Gastroesophageal sphincter (tissue), 4 donors: Measurements from ENCODE around the gene ZBTB40. TPM values are rescaled to one million over a fixed set of nuclear protein-coding genes. Genes with fewer than 3 reads are reported as not detected.

ENCODE experiments used
- ATAC-seq: fragments of 150-250 bp; one replicate; pipeline ENCODE4 v1.9.1; 2016; ENCODE audit warnings: mild to moderate bottlenecking, moderate library complexity
- H3K27ac ChIP-seq, 4 donors: fragments of 200-600 bp; sonication (generic) in 3 of 4; 1 replicate in 3 of 4; 2 replicates in 1 of 4; pipeline ENCODE4 v1.5.1; 2016 to 2019
- H3K27me3 ChIP-seq: fragments of 200-600 bp; sonication (generic); one replicate; pipeline ENCODE4 v1.5.1; 2019
- H3K36me3 ChIP-seq, 2 donors: fragments of 200-600 bp; sonication (generic); one replicate each; pipeline ENCODE4 v1.5.1; 2019; ENCODE audit warnings: control low read depth in 1 of 2
- H3K4me1 ChIP-seq, 3 donors: fragments of 200-600 bp; sonication (generic); 1 replicate in 2 of 3; 2 replicates in 1 of 3; pipeline ENCODE4 v1.5.1; 2016 to 2019; ENCODE audit warnings: control low read depth in 2 of 3
- H3K4me3 ChIP-seq, 2 donors: fragments of 200-600 bp; sonication (generic); one replicate each; pipeline ENCODE4 v1.5.1; 2019; ENCODE audit warnings: mild to moderate bottlenecking in 1 of 2, moderate library complexity in 1 of 2
- H3K9me3 ChIP-seq, 3 donors: fragments of 200-600 bp; sonication (generic); one replicate each; pipeline ENCODE4 v1.5.1; 2017 to 2019; ENCODE audit warnings: control low read depth in 2 of 3
- CTCF ChIP-seq, 4 experiments: fragments of 200-600 bp in 2 of 4; fragments of 450-650 bp in 2 of 4; sonication (generic) in 1 of 4; IDR thresholded peaks; one replicate each; pipeline ENCODE4 v1.5.1; 2017 to 2019; ENCODE audit warnings: antibody characterized with exemption in 4 of 4, mild to moderate bottlenecking in 2 of 4, moderate library complexity in 2 of 4
- EP300 ChIP-seq: sonication (generic); formaldehyde crosslinking; IDR thresholded peaks from one replicate; pipeline ENCODE4 v1.6.1; 2017; ENCODE audit warnings: antibody characterized with exemption, mild to moderate bottlenecking
- POLR2A ChIP-seq, 2 donors: fragments of 450-650 bp; IDR thresholded peaks; one replicate each; pipeline ENCODE4 v1.6.1; 2017; ENCODE audit warnings: antibody characterized with exemption in 2 of 2, mild to moderate bottlenecking in 2 of 2, moderate library complexity in 1 of 2
- POLR2AphosphoS5 ChIP-seq: sonication (generic); formaldehyde crosslinking; IDR thresholded peaks from one replicate; pipeline ENCODE4 v1.6.1; 2017; ENCODE audit warnings: antibody characterized with exemption
- WGBS, 2 donors: methylation state at CpG; one replicate each; pipeline ENCODE4 v1.1.5; 2018; ENCODE audit warnings: low coverage in 1 of 2; 5-methylcytosine and 5-hydroxymethylcytosine counted together
- total RNA-seq, 4 donors: library from RNA; depleted of rRNA; stranded (reverse); fragments of >200 nt; gene quantifications; one replicate each; pipeline ENCODE4 v1.1.0, GENCODE V29; 2016

ZBTB40 gene
- total RNA-seq, 4 donors from 2014 or later, result 13.8 to 28.2 (median 18.4) TPM

- 50 to 60% methylated on average over 1 to 3 of the region's 5 CpGs for WGBS, 2 donors
- TF ChIP-seq CTCF (IDR thresholded peaks at IDR 0.05), result no peak
- no peak for TF ChIP-seq POLR2AphosphoS5
- no peak for TF ChIP-seq EP300
- no peak for TF ChIP-seq POLR2A (IDR thresholded peaks at IDR 0.05)
- peaks cover 97% of the 10 kb centered on the region for H3K27me3 ChIP-seq
These were observed 100.4 kb downstream of the ZBTB40 start for GRCh38 chr1:22552021-22552420.

GRCh38 chr1:22553104-22553880, 101.6 kb downstream of the ZBTB40 start:
- no peak overlapping the region for H3K27ac ChIP-seq
- H3K4me3 ChIP-seq, result no peak overlapping the region
- TF ChIP-seq EP300, result no peak
- no peaks in the 10 kb centered on the region for H3K36me3 ChIP-seq
- ATAC-seq, result no peak
- no peaks in the 10 kb centered on the region for H3K4me1 ChIP-seq
- peaks cover 99% of the 10 kb centered on the region for H3K27me3 ChIP-seq
- WGBS, 2 donors, result 67 to 72% methylated on average over 2 to 7 of the region's 18 CpGs
- H3K9me3 ChIP-seq, result no peaks in the 10 kb centered on the region

More at GRCh38 chr1:22552021-22552420, 100.4 kb downstream of the ZBTB40 start:
- Histone ChIP-seq H3K27ac (no peak overlapping the region), H3K4me3 (no peak overlapping the region), H3K4me1 (no peaks in the 10 kb centered on the region), H3K36me3 (no peaks in the 10 kb centered on the region), H3K9me3 (no peaks in the 10 kb centered on the region)
- no peak for ATAC-seq

DNA sequence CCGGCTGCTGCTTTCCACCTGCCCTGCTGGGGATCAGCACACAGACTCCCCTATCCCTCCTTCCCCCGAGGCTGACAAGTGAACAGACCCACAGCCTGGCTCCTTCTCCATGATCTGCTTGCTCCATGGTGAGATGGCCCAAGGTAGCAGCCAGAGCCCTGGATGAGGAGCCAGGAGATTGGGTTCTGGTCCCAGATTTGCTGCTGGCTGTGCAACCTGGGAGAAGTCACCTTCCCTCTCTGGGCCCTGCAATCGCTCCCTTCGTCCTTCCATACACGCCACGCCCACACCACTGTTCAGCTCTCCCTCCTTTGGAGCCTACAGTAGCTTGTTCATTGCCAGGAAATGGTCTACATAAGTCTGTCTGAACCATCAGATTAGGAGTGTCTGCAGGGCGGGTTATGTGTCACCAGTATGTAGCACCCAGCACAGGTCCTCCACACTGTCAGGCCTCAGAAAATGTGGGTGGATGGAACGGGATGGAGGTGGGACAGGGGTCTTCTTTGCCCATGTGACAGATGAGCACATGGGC, 102.4 kb downstream of the ZBTB40 start:
- ATAC-seq, result no peak
- WGBS, 2 donors, result 70% methylated on average over 2 of the region's 8 CpGs; no CpG with 5 or more reads in 1 of the 2 donors
- Histone ChIP-seq H3K4me3 (no peak overlapping the region), H3K4me1 (no peaks in the 10 kb centered on the region), H3K27me3 (peaks cover 98% of the 10 kb centered on the region), H3K9me3 (no peaks in the 10 kb centered on the region), H3K36me3 (no peaks in the 10 kb centered on the region), H3K27ac (no peak overlapping the region)
- TF ChIP-seq POLR2A (IDR thresholded peaks at IDR 0.05) (no peak), CTCF (IDR thresholded peaks at IDR 0.05) (no peak), POLR2AphosphoS5 (no peak), EP300 (no peak)

DNA sequence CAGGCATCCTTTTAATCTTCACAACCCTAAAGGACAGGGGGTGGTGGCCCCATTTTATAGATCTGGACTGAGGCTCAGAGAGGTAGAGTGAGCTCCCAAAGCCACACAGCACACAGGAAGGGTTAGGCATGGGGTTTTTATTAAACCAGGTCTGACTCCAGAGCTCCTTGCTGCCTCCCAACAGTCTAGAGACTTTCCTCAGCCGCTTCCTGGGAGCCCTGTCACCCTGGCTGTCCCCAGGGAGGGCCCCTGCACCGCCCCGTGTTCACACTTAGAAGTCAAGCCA, 103.7 kb downstream of the ZBTB40 start:
- Histone ChIP-seq H3K36me3 (no peaks in the 10 kb centered on the region), H3K4me1 (no peaks in the 10 kb centered on the region), H3K9me3 (no peaks in the 10 kb centered on the region), H3K27me3 (peaks cover 98% of the 10 kb centered on the region), H3K4me3 (no peak overlapping the region), H3K27ac (no peak overlapping the region)
- ATAC-seq, result no peak
- TF ChIP-seq POLR2AphosphoS5, result no peak
- TF ChIP-seq POLR2A (IDR thresholded peaks at IDR 0.05), result no peak
- TF ChIP-seq CTCF (IDR thresholded peaks at IDR 0.05), result no peak
- no peak for TF ChIP-seq EP300
- 33% methylated on average over 1 of the region's 3 CpGs; no CpG with 5 or more reads in 1 of the 2 donors for WGBS, 2 donors

- H3K9me3 ChIP-seq, result no peaks in the 10 kb centered on the region
- no peak for ATAC-seq
- H3K27ac ChIP-seq, result no peak overlapping the region
- no peaks in the 10 kb centered on the region for H3K4me1 ChIP-seq
- peaks cover 98% of the 10 kb centered on the region for H3K27me3 ChIP-seq
- no peaks in the 10 kb centered on the region for H3K36me3 ChIP-seq
- no peak overlapping the region for H3K4me3 ChIP-seq
- 22 to 43% methylated on average over 5 to 6 of the region's 13 CpGs for WGBS, 2 donors
- TF ChIP-seq EP300, result no peak
- TF ChIP-seq CTCF (IDR thresholded peaks at IDR 0.05), result no peak
- no peak for TF ChIP-seq POLR2A (IDR thresholded peaks at IDR 0.05)
- no peak for TF ChIP-seq POLR2AphosphoS5
These were observed 104.9 kb downstream of the ZBTB40 start for GRCh38 chr1:22556391-22557104.
